SK-MEL-5 (cell line): Measurements from ENCODE around the gene FANK1. TPM values are rescaled to one million over a fixed set of nuclear protein-coding genes. Genes with fewer than 3 reads are reported as not detected.
A peak's percentile ranks its signal among the peaks of the same experiment; 100 is the strongest.
"Not testable (repeated sequence)": the region's sequence is repeated elsewhere in the genome, so short reads cannot be mapped to it uniquely, and the experiment has no call there.

ENCODE experiments used
- DNase-seq: peaks from one replicate; pipeline ENCODE4 v3.0.0-alpha.2; 2016; ENCODE audit warnings: low read depth, low spot score
- in situ Hi-C: cut with HindIII; loops from 2 replicates; pipeline ENCODE4 v1.10.0; 2016; ENCODE audit warnings: low sequenced_read_pairs, high pct_unique_total_duplicates, low pct_unique_long_range_greater_than_20kb
- total RNA-seq: library from RNA; depleted of rRNA; stranded (reverse); fragments of >200 nt; shearing (Covaris generic); gene quantifications from 2 replicates; pipeline ENCODE4 v1.2.3, GENCODE V29; 2014

FANK1 gene
- total RNA-seq, 1 experiment from 2014 or later, result 1.6 TPM

DNA sequence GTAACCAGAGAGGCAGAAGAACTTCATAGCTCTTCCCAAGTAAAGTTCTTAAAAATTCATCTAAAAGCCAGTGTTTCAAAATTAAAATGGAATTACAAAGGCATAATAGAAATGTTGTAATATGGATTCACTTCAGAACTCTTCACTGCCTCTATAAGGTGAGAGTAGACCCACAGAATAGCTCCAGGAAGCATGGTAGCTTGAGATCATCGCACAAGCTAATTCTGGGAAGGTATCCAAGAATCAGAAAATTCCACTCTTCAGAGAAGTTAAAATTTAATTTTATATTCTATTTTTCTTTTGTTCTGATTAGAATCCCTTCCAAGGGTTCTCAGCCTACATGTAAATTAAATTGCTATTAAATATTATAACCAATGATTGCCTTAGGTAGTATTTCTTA is 13.8 kb upstream of the FANK1 start:
- in situ Hi-C loops, result no loop called here
- DNase-seq, result no peak

DNA sequence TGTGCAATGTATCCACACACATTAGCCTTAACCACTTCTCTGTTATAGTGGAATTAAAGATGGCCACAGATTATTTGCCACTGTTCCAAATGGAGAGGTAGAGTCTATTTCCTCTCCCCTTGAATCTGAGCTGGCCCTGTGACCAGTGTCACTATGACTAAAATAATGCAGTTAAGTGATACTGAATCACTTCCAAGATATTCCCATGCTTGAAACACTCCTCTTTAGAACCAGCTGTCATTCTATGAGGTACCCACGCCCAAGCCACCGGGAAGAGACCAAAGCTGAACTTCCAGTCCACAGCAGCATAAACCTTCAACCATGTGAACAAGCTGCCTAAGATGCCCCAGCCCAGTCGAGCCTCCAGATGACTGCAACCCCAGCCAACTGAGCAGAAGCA is 13.2 kb upstream of the FANK1 start:
- DNase-seq, result no peak
- in situ Hi-C loops, result no loop called here

DNA sequence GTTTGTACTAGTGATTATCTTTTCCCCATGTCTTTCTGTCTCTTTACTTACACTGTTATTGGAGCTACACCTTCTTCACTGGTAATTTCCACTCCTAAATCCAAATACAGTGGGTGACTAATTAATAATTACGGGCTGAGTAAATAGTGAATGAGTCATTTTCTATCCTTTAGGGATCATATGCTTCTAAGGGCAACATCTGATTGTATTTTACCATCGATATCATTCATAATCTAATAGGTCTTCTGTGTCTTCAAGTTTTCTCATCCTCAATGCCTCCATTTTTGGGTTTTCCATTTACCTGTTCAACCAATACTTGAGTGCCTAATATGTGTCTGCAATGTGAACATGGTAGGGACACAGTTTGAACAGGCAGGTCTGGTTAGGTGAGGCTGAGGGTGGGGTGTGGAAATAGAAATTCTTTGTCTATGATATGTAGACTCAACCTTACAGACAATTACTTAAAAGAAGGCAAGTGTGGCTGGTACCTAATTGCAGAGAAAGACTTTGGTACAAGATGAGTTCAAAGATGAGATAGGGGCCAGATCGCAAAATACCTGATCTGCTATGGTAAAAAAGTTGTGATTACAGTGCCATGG is 9.4 kb upstream of the FANK1 start:
- in situ Hi-C loops, result no loop called here

DNA sequence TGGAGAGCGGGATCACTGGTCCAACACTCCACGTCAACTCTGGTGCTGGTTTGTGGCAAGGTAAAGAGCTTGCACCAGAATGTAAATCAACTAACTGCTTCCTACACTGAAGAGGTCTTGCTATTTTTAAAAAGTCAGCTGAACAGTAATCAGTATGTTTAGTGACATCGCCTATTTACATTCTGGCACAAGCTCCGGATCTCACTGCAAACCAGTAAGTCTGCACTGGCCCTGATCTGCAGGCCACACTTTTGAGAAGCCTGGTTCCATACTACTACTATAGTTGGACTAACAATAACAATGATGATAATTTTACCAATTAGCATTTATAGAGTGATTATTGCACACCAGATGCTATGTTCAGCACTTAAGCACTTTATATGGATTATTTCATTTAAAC is 6.9 kb upstream of the FANK1 start:
- in situ Hi-C loops, DNase-seq: not testable (repeated sequence)

More for the DNA sequence above, 9.4 kb upstream of the FANK1 start:
- no peak for DNase-seq

DNA sequence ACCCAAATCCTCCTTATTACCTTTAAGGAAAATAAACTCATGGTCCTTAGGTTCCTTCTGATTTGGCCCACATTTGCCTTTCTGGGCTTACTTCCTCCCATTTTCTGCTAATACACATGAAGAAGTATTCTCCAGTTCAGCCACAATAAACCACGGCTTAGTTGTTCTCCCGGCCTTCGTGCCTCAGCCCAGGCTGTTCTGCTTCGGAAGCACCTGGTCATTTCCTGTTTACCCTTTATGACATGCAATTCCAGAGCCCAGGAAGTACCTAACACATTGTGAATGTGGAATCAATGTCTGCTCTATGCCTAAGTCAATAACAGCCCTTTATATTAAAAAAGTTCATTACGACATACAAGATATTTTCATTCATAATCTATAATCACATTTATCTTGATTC is 4.0 kb upstream of the FANK1 start:
- in situ Hi-C loops, DNase-seq: not testable (repeated sequence)

DNA sequence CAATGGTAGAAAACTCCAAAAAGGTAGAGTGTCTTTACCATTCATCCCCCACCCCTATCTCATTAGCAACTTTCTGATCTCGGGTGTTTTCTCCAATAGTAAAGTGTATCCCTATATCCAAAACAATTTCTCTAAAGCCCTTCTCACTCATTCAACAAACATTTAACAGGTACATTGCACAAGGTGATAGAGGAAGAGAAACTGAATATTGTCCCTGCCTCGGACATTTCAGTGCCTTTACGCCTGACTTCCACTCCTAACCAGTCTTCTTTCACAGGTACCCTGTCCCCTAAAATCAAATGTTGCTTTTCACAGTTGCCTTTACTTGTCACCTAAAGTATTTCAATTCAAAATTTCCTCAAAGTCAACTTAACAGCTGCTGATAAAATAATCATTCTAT is 2.2 kb upstream of the FANK1 start:
- DNase-seq, in situ Hi-C loops: not testable (repeated sequence)

DNA sequence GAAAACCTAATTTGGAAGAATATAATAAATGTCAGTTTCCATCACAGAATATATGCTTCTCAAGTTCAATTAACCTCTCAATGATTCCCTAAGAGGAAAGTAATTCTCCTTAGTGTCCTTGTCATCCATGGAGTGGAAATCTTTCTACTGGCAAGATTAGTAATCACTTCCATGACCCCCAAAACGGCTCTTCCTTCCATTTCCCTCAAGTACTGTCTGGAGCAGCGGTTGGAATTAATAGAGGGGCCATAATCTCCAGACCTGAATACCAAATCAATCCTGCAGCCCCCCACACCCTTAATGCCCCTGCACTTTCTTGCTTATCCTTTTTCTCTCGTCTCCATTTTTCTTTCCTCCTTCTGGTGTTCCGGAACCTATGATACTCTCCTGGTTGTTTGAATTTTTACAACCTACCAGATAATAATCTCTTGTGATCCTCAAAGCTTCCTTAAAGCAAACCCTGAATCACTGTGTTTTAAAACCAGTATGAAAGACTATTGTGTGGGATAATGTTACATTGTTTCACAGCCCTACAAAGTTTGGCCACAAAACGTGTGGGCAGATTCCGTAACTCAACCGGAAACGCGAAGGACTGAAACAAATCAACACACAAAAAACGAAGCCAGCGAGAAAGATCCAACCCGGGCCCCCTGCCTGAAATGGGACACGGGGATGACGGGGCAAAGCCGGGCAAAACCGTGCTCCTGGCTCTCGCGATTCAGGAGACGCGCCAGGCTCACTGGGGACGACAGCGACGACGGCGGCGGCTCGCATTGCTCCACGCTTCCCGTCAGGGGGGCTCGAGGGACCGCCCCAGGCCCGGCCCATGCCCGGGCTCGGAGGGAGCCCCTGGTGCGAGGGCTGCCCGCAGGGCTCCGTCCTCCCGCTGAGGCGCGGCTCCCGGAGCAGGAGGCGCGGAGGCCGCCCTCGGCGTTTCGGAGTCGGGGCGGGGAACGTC is 955 bp upstream of the FANK1 start:
- in situ Hi-C loops, result not testable (repeated sequence)
- DNase-seq, result peak; percentile 51

DNA sequence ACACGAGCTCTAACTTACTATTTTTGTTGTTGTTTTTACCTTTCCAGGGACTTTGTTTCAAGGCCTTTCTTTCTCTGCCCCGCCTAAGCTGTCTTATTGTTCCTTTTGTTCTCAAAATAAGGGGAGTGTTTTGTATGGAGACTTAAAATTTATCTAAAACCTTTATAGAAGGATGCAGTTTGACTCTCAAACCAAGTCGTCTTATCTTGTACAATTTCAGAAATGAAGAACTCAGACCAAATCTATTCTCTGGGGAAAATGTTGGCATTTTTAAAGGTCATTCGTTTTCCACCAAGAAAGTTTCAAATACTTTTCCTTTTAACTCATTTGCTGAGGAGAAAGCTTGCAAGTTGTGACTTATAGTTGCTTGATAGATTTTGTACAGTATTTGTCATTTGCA is 953 bp downstream of the FANK1 start:
- DNase-seq, in situ Hi-C loops: not testable (repeated sequence)

DNA sequence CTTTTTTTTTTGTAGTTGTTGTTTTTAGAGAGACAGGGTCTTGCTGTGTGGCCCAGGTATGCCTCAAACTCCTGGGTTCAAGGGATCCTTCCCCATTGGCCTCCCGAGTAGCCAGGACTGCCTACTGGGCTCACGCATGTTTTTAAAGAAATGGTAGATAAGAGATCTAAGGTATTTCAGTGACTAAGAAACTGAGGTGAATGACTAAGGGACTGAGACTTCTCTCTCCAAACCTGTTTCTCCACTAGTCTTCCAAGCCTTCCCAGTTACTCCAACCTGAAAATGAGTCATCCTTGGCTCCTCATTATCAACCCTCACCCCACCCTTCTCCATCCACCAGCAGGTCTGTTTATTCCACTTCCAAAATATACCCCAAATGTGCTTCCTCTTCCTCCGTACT is 4.6 kb downstream of the FANK1 start:
- not testable (repeated sequence) for DNase-seq

DNA sequence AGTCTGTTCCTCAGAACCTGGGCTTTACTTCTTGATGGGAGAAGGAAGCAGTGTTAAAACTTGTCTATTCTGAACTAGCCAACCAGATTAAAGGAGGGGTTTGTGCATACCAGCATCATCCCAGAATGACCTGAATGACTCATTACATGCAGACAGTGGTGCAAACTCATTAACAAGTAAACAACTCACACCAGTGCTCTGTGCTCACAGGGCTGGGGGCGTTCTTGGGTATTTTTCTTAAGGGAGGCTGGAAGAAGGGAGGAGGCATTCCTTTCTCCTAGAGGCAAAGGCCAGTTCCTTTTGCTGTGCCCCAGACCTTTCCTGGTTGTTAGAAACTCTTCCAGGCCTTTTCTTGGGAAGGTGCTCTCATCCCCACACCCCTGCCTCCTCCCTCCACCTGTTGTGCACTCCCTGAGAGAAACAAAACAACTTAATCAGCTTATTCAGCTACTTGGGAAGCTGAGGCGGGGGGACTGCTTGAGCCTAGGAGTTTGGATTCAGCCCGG is 6.8 kb downstream of the FANK1 start:
- in situ Hi-C loops, DNase-seq: not testable (repeated sequence)

More for the DNA sequence above, 4.6 kb downstream of the FANK1 start:
- in situ Hi-C loops, result not testable (repeated sequence)

DNA sequence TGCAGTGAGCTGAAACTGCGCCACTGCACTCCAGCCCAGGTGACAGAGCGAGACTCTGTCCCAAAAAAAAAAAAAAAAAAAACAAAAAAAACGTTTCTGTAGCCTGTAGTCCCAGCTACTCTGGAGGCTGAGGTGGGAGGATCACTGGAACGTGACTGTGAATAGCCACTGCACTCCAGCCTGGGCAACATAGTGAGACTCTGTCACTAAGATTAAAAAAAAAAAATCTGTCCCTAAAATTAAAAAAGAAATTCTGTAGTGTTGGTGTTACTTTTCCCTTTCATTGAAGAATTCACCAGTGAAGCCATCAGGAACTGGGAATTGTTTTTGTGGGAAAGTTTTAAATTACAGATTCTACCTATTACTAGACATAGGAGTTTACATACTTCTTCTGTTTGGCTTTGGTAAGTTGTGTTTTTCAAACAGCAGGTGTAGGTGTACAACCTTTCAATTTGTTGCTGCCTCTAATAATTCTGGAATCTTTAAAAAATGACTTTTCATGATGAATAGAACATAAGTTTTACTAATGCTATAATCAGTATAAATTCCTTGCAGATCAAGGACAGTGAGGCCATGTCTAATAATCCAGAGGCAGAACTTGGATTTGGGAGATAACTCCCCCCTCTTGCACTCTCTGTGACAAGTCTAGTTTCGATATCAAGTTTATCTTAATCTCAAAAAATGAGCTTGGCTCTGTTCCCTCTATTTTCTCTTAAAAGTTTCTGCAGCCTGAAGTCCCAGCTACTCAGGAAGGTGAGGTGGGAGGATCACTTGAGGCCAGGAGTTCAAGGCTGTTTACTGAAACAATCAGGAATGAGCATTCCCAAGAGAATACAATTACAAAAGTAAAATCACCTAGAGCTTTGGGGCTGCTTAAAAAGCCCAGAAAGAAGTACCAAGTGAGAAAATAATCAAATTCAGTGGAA is 9.0 kb downstream of the FANK1 start:
- DNase-seq, in situ Hi-C loops: not testable (repeated sequence)

DNA sequence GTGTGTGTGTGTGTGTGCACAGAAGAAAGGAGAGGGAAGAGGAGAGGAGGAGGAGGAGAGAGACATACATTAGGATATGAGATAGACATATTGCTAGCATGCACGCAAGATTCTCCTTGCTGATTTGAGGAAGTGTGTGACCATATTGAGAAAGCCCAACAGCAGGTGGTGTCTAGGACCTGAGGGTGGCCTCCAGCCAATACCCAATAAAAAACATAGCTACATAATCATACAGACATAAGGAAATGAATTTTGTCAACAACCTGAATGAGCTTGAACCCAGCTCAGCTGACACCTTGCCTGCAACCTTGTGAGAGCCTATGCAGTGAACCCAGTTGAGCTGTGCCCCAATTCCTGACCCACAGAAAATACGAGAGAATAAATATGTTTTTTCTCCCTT is 11.2 kb downstream of the FANK1 start:
- in situ Hi-C loops, DNase-seq: not testable (repeated sequence)

DNA sequence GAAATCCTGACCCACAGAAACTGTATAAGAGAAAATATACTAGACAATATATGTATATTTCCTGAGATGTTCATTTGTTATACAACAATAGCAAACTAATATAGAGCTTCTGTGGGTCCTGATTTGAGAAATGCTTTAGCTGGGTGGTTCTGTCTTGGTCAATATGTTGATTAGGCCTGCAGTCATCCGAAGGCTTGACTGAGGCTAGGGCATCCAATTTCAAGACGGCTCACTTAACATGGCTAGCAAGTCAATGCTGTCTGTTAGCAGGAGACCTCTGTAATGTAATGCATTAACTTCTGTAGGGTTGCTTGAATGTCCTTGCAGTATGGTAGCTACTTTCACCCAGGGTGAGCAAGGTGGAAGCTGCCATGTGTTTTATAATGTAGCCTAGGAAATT is 12.4 kb downstream of the FANK1 start:
- in situ Hi-C loops, DNase-seq: not testable (repeated sequence)

DNA sequence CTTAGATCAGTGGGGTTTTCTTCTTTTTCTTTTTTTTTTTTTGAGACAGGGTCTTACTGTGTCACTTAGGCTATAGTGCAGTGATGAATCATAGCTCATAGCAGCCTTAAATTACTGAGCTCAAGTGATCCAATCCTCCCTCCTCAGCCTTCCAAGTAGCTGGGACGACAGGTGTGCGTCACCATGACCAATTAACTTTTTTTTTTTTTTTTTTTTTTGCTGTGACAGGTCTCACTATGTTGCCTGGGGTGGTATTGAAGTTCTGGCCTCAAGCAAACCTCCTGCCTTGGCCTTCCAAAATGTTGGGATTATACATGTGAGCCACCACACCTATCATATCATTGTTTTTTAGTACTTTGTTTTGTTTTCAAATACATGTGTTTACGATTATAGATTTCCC is 13.1 kb downstream of the FANK1 start:
- in situ Hi-C loops, DNase-seq: not testable (repeated sequence)

DNA sequence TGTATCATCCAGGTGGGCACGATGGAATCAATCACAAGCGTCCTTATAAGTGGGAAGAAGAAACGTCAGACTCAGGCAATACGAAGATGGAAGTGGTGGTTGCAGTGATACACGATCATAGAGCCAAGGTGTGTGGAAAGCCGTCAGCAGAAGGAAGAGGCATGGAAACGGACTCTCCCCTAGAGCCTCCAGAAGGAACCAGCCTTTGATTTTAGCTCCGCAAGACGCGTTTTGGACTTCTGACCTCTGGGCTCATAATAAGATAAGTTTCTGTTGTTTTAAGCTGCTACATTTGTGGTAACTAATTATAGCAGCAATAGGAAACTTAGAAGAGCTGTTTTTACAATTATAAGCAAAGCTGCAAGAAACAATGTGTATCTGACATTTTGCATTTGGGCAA is 14.8 kb downstream of the FANK1 start:
- in situ Hi-C loops, result no loop called here
- DNase-seq, result no peak

DNA sequence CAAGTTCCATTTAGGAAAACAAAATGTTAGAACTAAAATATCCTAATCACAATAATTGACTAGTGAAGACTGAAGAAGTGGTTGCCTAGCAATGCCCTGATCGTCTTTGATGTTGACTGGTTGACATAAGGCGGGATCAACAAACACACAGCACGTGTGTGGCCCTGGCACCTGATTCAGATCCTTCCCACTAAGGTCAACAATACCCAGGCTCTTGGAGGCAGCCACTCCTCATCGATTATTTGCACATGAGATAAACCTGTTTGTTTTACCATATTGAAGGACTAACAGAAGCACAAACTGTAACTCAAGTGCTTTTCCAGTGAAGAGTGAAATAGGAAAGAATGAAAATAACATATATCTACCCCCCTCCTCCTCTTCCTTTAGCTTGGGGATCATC is 15.6 kb downstream of the FANK1 start:
- in situ Hi-C loops, result no loop called here
- DNase-seq, result no peak

DNA sequence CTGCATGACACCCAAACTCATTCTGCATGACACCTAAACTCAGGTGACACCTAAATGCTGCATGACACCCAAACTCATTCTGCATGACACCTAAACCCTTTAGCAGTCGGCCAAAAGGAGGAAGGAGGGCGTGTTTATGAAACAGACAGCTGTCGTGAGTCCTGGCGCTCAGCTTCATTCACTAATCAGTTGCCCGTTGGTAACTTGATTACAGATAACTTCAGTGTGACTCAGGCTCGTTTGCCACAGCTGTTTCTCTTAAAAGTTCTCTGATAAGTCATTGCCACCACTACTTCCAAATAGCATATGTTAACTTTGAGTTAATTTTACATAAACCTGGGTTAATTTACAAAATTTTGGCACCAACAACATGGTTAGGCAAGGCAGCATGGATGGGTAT is 16.9 kb downstream of the FANK1 start:
- in situ Hi-C loops, DNase-seq: not testable (repeated sequence)

DNA sequence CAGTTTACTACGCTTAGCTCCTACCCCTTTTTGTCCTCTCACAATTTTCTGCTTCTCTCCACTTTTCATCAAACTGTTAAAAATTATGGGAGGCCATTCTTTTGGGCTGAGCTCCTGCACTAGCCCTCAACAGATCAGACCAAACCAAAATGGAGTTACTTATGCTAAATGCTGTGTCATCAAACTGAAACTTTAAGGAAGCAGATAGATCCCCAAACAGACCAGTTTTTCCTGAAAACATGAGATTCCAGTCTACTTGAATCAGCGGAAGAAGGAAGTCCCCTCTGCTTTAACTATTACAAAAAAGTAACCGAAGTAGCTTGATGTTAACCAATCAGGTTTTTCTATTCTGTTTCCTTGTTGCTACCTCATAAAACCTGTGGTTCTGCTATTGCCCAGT is 20.6 kb downstream of the FANK1 start:
- DNase-seq, result no peak
- in situ Hi-C loops, result no loop called here
